Tibial nerve (tissue), 4 donors: ENCODE measurements around the gene DAPK2.

Experiments
- EP300 ChIP-seq, 2 donors: sonication (generic); formaldehyde crosslinking; IDR thresholded peaks; one replicate each; pipeline ENCODE4 v1.6.1; 2017; ENCODE audit warnings: antibody characterized with exemption in 2 of 2, mild to moderate bottlenecking in 1 of 2
- POLR2A ChIP-seq, 2 donors: fragments of 450-650 bp; IDR thresholded peaks; one replicate each; pipeline ENCODE4 v1.6.1; 2017; ENCODE audit warnings: antibody characterized with exemption in 2 of 2, mild to moderate bottlenecking in 2 of 2, moderate library complexity in 2 of 2
- TF ChIP-seq, protein P1 (sequence below), 5 experiments: fragments of 200-600 bp in 3 of 5; fragments of 450-650 bp in 2 of 5; sonication (generic) in 3 of 5; IDR thresholded peaks; one replicate each; pipeline ENCODE4 v1.5.1; 2016 to 2019; ENCODE audit warnings: antibody characterized with exemption in 5 of 5, mild to moderate bottlenecking in 3 of 5, moderate library complexity in 2 of 5

DNA sequence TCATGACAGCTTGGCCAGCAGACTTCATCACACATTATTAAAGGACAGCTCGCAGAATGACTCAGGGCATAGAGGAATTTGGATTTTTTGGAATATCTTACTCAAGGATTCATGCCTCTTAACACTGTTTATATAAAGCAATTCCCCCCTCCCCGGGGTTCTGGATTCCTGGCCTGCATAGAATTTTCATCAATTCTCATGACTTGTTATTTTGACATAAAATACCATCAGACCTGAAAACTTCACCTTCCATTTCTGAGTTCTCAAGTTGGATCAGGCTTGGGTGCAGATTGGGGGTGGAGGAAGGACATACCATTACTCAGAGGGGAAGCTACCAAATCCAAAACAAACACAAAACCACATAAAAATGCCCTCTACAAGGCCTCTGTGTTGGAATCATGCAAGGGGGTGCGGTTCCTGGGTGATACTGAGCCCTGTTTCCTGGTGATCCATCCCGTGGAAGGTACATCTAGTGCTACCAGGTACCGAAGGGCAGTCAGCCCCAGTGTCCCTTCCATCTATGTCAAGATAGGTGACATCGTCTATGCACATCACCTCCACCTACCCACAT, 95.3 kb downstream of the DAPK2 start:
- TF ChIP-seq, protein P1, sequence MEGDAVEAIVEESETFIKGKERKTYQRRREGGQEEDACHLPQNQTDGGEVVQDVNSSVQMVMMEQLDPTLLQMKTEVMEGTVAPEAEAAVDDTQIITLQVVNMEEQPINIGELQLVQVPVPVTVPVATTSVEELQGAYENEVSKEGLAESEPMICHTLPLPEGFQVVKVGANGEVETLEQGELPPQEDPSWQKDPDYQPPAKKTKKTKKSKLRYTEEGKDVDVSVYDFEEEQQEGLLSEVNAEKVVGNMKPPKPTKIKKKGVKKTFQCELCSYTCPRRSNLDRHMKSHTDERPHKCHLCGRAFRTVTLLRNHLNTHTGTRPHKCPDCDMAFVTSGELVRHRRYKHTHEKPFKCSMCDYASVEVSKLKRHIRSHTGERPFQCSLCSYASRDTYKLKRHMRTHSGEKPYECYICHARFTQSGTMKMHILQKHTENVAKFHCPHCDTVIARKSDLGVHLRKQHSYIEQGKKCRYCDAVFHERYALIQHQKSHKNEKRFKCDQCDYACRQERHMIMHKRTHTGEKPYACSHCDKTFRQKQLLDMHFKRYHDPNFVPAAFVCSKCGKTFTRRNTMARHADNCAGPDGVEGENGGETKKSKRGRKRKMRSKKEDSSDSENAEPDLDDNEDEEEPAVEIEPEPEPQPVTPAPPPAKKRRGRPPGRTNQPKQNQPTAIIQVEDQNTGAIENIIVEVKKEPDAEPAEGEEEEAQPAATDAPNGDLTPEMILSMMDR (IDR thresholded peaks at IDR 0.05) = no peak
- TF ChIP-seq POLR2A (IDR thresholded peaks at IDR 0.05) (no peak), EP300 (IDR thresholded peaks at IDR 0.05) (no peak)
